Measurements from ENCODE around the gene MAD1L1.

MAD1L1 gene

GRCh38 chr7:2038931-2039728 lies 193.6 kb downstream of the MAD1L1 start:
- DNase-seq = no peak
- WGBS (ENCODE audit: extremely low coverage, insufficient coverage, insufficient read length) = no CpG with 5 or more reads among the region's 23 CpGs
- H3K36me3 ChIP-seq (ENCODE audit: control insufficient read depth in 1 of 2, insufficient read depth in 2 of 2, low read length in 2 of 2) = peaks cover 4 to 15% of the 10 kb centered on the region in 2 experiments

DNA sequence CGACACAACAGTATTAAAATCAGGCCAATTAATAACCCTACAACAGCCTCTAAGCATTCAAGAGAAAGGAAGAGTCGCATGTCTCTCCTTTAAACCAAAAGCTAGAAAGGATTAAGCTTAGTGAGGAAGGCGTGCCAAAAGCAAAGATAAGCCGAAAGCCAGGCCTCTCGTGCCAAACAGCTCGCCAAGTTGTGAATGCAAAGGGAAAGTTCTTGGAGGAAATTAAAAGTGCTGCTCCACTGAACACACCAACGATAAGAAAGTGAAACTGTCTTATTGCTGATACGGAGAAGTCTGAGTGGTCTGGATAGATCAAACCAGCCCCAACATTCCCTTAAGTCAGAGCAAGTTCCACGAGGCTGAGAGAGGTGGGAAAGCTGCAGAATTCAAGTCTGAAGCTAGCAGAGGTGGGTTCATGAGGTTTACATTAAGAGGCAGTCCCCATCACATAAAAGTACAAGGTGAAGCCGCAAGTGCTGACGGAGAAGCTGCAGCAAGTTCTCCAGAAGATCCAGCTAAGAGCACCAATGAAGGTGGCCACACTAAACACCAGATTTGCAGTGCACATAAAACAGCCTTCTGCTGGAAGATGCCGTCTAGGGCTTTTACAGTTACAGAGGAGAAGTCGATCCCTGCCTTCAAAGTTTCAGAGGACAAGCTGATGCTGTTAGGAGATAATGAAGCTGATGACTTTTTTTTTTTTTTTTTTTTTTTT lies 194.8 kb downstream of the MAD1L1 start:
- DNase-seq = no peak
- no CpG with 5 or more reads among the region's 13 CpGs for WGBS (ENCODE audit: extremely low coverage, insufficient coverage, insufficient read length)
- no peak overlapping the region for H2BK12ac ChIP-seq (ENCODE audit: low read length)

More at GRCh38 chr7:2038931-2039728, 193.6 kb downstream of the MAD1L1 start:
- Histone ChIP-seq H4K12ac (ENCODE audit: low read depth, low read length) (no peak overlapping the region), H4K8ac (ENCODE audit: low read depth, low read length) (no peak overlapping the region), H3K79me1 (ENCODE audit: low read length) (no peaks in the 10 kb centered on the region), H4K91ac (ENCODE audit: low read depth, low read length) (no peak overlapping the region), H3K27ac (ENCODE audit: low read depth, low read length) (no peak overlapping the region), H2BK5ac (ENCODE audit: low read depth, low read length, poor library complexity) (no peak overlapping the region), H2BK120ac (ENCODE audit: insufficient read depth, low read length, poor library complexity) (no peak overlapping the region), H3K4ac (ENCODE audit: low read depth, low read length) (no peak overlapping the region), H3K9me3 (ENCODE audit: insufficient read depth, low read depth, low read length) (peaks cover 8% of the 10 kb centered on the region), H3K4me3 (ENCODE audit: low read depth, low read length) (no peak overlapping the region), H3K14ac (ENCODE audit: low read length) (no peak overlapping the region), H2BK12ac (ENCODE audit: low read length) (no peak overlapping the region), H3K9ac (ENCODE audit: low read length) (no peak overlapping the region), H3K4me2 (ENCODE audit: low read length) (no peak overlapping the region), H3K18ac (ENCODE audit: low read length) (no peak overlapping the region), H2AK5ac (ENCODE audit: low read length) (no peak overlapping the region), H3K27me3 (ENCODE audit: insufficient read depth, low read length) (no peaks in the 10 kb centered on the region), H2AFZ (ENCODE audit: insufficient read depth, low read length, poor library complexity) (no peak overlapping the region), H3K23ac (ENCODE audit: low read length) (no peak overlapping the region), H3K79me2 (ENCODE audit: control insufficient read depth, insufficient read depth, low read length, poor library complexity) (no peaks in the 10 kb centered on the region), H3K4me1 (ENCODE audit: control insufficient read depth in 1 of 2, insufficient read depth in 2 of 2, low read length in 2 of 2) (no peaks in the 10 kb centered on the region)

DNA sequence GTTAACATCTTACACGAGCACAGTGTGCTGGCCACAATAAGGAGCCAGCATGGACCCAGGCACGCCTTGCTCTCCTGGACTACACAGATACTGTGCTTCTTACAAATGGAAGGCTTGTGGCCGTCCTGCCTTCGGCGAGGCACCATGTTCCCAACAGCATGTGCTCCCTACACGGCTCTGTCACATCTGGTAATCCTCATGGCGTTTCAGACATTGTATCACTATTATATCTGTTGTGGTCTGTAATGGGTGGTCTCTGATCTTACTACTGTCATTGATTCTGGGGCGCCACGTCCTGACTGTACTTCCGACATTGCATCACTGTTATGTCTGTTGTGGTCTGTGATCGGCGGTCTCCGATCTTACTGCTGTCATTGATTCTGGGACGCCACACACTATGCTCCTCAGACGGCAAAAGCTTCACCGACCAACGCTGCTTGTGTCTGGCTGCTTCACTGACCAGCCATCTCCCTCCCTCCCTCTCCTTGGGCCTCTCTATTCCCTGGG lies 195.4 kb downstream of the MAD1L1 start:
- Histone ChIP-seq H2BK12ac (ENCODE audit: low read length) (no peak overlapping the region), H3K36me3 (ENCODE audit: control insufficient read depth in 1 of 2, insufficient read depth in 2 of 2, low read length in 2 of 2) (peaks cover 0 to 4% of the 10 kb centered on the region in 2 experiments), H3K4me3 (ENCODE audit: low read depth, low read length) (no peak overlapping the region), H2AK5ac (ENCODE audit: low read length) (no peak overlapping the region), H4K12ac (ENCODE audit: low read depth, low read length) (no peak overlapping the region), H3K18ac (ENCODE audit: low read length) (no peak overlapping the region), H3K27me3 (ENCODE audit: insufficient read depth, low read length) (no peaks in the 10 kb centered on the region), H3K9me3 (ENCODE audit: insufficient read depth, low read depth, low read length) (peaks cover 6% of the 10 kb centered on the region), H4K8ac (ENCODE audit: low read depth, low read length) (no peak overlapping the region), H3K27ac (ENCODE audit: low read depth, low read length) (no peak overlapping the region), H3K14ac (ENCODE audit: low read length) (no peak overlapping the region), H3K9ac (ENCODE audit: low read length) (no peak overlapping the region), H3K4ac (ENCODE audit: low read depth, low read length) (no peak overlapping the region), H2BK120ac (ENCODE audit: insufficient read depth, low read length, poor library complexity) (no peak overlapping the region), H2BK5ac (ENCODE audit: low read depth, low read length, poor library complexity) (no peak overlapping the region), H3K79me2 (ENCODE audit: control insufficient read depth, insufficient read depth, low read length, poor library complexity) (no peaks in the 10 kb centered on the region), H2AFZ (ENCODE audit: insufficient read depth, low read length, poor library complexity) (no peak overlapping the region), H3K4me1 (ENCODE audit: control insufficient read depth in 1 of 2, insufficient read depth in 2 of 2, low read length in 2 of 2) (peaks cover 0 to 4% of the 10 kb centered on the region in 2 experiments), H3K4me2 (ENCODE audit: low read length) (no peak overlapping the region), H4K91ac (ENCODE audit: low read depth, low read length) (no peak overlapping the region), H3K23ac (ENCODE audit: low read length) (no peak overlapping the region), H3K79me1 (ENCODE audit: low read length) (no peaks in the 10 kb centered on the region)
- WGBS (ENCODE audit: extremely low coverage, insufficient coverage, insufficient read length) = no CpG with 5 or more reads among the region's 17 CpGs
- DNase-seq = no peak

More for the DNA sequence above, 194.8 kb downstream of the MAD1L1 start:
- H3K9me3 ChIP-seq (ENCODE audit: insufficient read depth, low read depth, low read length) = peaks cover 9% of the 10 kb centered on the region
- H3K14ac ChIP-seq (ENCODE audit: low read length) = no peak overlapping the region
- no peak overlapping the region for H3K4me2 ChIP-seq (ENCODE audit: low read length)
- peaks cover 4 to 8% of the 10 kb centered on the region in 2 experiments for H3K36me3 ChIP-seq (ENCODE audit: control insufficient read depth in 1 of 2, insufficient read depth in 2 of 2, low read length in 2 of 2)
- H3K4ac ChIP-seq (ENCODE audit: low read depth, low read length) = no peak overlapping the region
- no peak overlapping the region for H2BK5ac ChIP-seq (ENCODE audit: low read depth, low read length, poor library complexity)
- H3K79me2 ChIP-seq (ENCODE audit: control insufficient read depth, insufficient read depth, low read length, poor library complexity) = no peaks in the 10 kb centered on the region
- no peak overlapping the region for H3K23ac ChIP-seq (ENCODE audit: low read length)
- H4K12ac ChIP-seq (ENCODE audit: low read depth, low read length) = no peak overlapping the region
- no peak overlapping the region for H4K91ac ChIP-seq (ENCODE audit: low read depth, low read length)
- no peak overlapping the region for H4K8ac ChIP-seq (ENCODE audit: low read depth, low read length)
- no peaks in the 10 kb centered on the region for H3K27me3 ChIP-seq (ENCODE audit: insufficient read depth, low read length)
- H3K79me1 ChIP-seq (ENCODE audit: low read length) = no peaks in the 10 kb centered on the region
- H2AK5ac ChIP-seq (ENCODE audit: low read length) = no peak overlapping the region
- no peak overlapping the region for H2BK120ac ChIP-seq (ENCODE audit: insufficient read depth, low read length, poor library complexity)
- no peak overlapping the region for H3K18ac ChIP-seq (ENCODE audit: low read length)
- no peak overlapping the region for H3K9ac ChIP-seq (ENCODE audit: low read length)
- no peak overlapping the region for H2AFZ ChIP-seq (ENCODE audit: insufficient read depth, low read length, poor library complexity)
- H3K4me1 ChIP-seq (ENCODE audit: control insufficient read depth in 1 of 2, insufficient read depth in 2 of 2, low read length in 2 of 2) = peaks cover 0 to under 1% of the 10 kb centered on the region in 2 experiments
- H3K27ac ChIP-seq (ENCODE audit: low read depth, low read length) = no peak overlapping the region
- H3K4me3 ChIP-seq (ENCODE audit: low read depth, low read length) = no peak overlapping the region

- Histone ChIP-seq H2AFZ (ENCODE audit: insufficient read depth, low read length, poor library complexity) (no peak overlapping the region), H3K27me3 (ENCODE audit: insufficient read depth, low read length) (no peaks in the 10 kb centered on the region), H3K4me2 (ENCODE audit: low read length) (no peak overlapping the region), H4K12ac (ENCODE audit: low read depth, low read length) (no peak overlapping the region), H4K91ac (ENCODE audit: low read depth, low read length) (no peak overlapping the region), H3K23ac (ENCODE audit: low read length) (no peak overlapping the region), H3K14ac (ENCODE audit: low read length) (no peak overlapping the region), H3K36me3 (ENCODE audit: control insufficient read depth in 1 of 2, insufficient read depth in 2 of 2, low read length in 2 of 2) (peaks cover 0 to under 1% of the 10 kb centered on the region in 2 experiments), H3K79me1 (ENCODE audit: low read length) (no peaks in the 10 kb centered on the region), H3K79me2 (ENCODE audit: control insufficient read depth, insufficient read depth, low read length, poor library complexity) (no peaks in the 10 kb centered on the region), H3K18ac (ENCODE audit: low read length) (no peak overlapping the region), H3K4me1 (ENCODE audit: control insufficient read depth in 1 of 2, insufficient read depth in 2 of 2, low read length in 2 of 2) (peaks cover 0 to 4% of the 10 kb centered on the region in 2 experiments), H3K9ac (ENCODE audit: low read length) (no peak overlapping the region), H3K4me3 (ENCODE audit: low read depth, low read length) (no peak overlapping the region), H2BK5ac (ENCODE audit: low read depth, low read length, poor library complexity) (no peak overlapping the region), H4K8ac (ENCODE audit: low read depth, low read length) (no peak overlapping the region), H3K4ac (ENCODE audit: low read depth, low read length) (no peak overlapping the region), H2AK5ac (ENCODE audit: low read length) (no peak overlapping the region), H3K27ac (ENCODE audit: low read depth, low read length) (no peak overlapping the region), H2BK12ac (ENCODE audit: low read length) (no peak overlapping the region), H3K9me3 (ENCODE audit: insufficient read depth, low read depth, low read length) (peaks cover 2% of the 10 kb centered on the region), H2BK120ac (ENCODE audit: insufficient read depth, low read length, poor library complexity) (no peak overlapping the region)
- DNase-seq = no peak
- no CpG with 5 or more reads among the region's 20 CpGs for WGBS (ENCODE audit: extremely low coverage, insufficient coverage, insufficient read length)
Measured at GRCh38 chr7:2036786-2037185, 196.0 kb downstream of the MAD1L1 start.

Measured in trophoblast cell (in vitro differentiated cells and primary cell).